Skeletal muscle tissue (tissue), 4 donors: ENCODE data around the gene BCAN. TPM values are rescaled to one million over a fixed set of nuclear protein-coding genes. Genes with fewer than 3 reads are reported as not detected.

ENCODE experiments used
- H3K27ac ChIP-seq: one replicate; pipeline ENCODE4 v1.7.0; 2013; ENCODE audit warnings: mild to moderate bottlenecking, low read depth, low read length, inconsistent platforms
- H3K27me3 ChIP-seq, 3 donors: one replicate each; pipeline ENCODE4 v1.7.0; 2013; ENCODE audit warnings: low read length in 3 of 3; ENCODE audit not compliant: control insufficient read depth in 3 of 3, insufficient read depth in 3 of 3
- H3K36me3 ChIP-seq, 3 donors: one replicate each; pipeline ENCODE4 v1.7.0; 2013; ENCODE audit warnings: low read length in 3 of 3; ENCODE audit not compliant: control insufficient read depth in 3 of 3, insufficient read depth in 3 of 3
- H3K4me1 ChIP-seq, 3 donors: one replicate each; pipeline ENCODE4 v1.7.0; 2013; ENCODE audit warnings: low read length in 3 of 3, mild to moderate bottlenecking in 3 of 3; ENCODE audit not compliant: control insufficient read depth in 3 of 3, insufficient read depth in 3 of 3
- H3K4me3 ChIP-seq, 3 donors: one replicate each; pipeline ENCODE4 v1.7.0; 2013; ENCODE audit warnings: low read length in 3 of 3
- H3K9ac ChIP-seq, 3 donors: one replicate each; pipeline ENCODE4 v1.7.0; 2013; ENCODE audit warnings: low read length in 3 of 3, mild to moderate bottlenecking in 3 of 3, moderate library complexity in 2 of 3, low read depth in 1 of 3
- H3K9me3 ChIP-seq, 3 donors: one replicate each; pipeline ENCODE4 v1.7.0; 2013; ENCODE audit warnings: low read length in 3 of 3; ENCODE audit not compliant: control insufficient read depth in 3 of 3
- total RNA-seq: library from RNA; depleted of rRNA; stranded (reverse); fragments of >200 nt; gene quantifications from one replicate; pipeline ENCODE4 v1.2.3, GENCODE V29; 2014
- donor health status: Osteomylitis.

Gene BCAN
- total RNA-seq, 1 donor from 2014 or later, result under 0.01 TPM

- Histone ChIP-seq H3K4me1 (peaks cover 6 to 9% (median 6%) of the 10 kb centered on the region in 3 donors), H3K9me3 (no peaks in the 10 kb centered on the region), H3K27me3 (peaks cover 0 to 17% (median 10%) of the 10 kb centered on the region in 3 donors), H3K36me3 (no peaks in the 10 kb centered on the region), H3K4me3 (no peak overlapping the region), H3K27ac (no peak overlapping the region), H3K9ac (no peak overlapping the region)
These were observed 40.4 kb downstream of the BCAN start for GRCh38 chr1:156682166-156682890.

DNA sequence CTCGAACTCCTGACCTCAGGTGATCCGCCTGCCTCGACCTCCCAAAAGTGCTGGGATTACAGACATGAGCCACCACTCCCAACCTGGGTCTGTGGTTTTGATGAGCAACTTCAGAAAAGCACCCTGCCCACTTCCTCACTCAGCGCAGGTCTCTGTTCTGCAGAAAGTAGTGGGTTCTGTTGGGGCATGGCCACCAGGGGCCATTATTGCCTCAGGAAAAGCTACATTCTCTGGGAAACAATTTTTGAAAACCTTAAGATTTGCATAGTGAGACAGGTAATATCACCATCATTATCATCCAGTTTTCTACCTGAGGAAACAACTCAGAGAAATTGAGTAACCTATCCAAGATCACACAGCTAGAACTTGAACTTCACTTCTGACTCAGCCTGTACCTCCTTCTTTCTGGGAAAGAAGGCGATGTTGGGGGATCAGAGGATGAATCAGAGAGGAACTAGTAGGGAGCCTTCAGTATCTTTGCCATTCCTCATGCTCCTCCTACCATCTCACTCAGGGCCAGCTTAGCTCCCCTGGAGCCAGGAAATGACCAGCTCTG lies 42.4 kb downstream of the BCAN start:
- Histone ChIP-seq H3K27ac (no peak overlapping the region), H3K4me3 (no peak overlapping the region), H3K36me3 (no peaks in the 10 kb centered on the region), H3K9me3 (no peaks in the 10 kb centered on the region), H3K27me3 (peaks cover 0 to 10% (median 9%) of the 10 kb centered on the region in 3 donors), H3K9ac (no peak overlapping the region), H3K4me1 (peaks cover 4 to 6% (median 4%) of the 10 kb centered on the region in 3 donors)

DNA sequence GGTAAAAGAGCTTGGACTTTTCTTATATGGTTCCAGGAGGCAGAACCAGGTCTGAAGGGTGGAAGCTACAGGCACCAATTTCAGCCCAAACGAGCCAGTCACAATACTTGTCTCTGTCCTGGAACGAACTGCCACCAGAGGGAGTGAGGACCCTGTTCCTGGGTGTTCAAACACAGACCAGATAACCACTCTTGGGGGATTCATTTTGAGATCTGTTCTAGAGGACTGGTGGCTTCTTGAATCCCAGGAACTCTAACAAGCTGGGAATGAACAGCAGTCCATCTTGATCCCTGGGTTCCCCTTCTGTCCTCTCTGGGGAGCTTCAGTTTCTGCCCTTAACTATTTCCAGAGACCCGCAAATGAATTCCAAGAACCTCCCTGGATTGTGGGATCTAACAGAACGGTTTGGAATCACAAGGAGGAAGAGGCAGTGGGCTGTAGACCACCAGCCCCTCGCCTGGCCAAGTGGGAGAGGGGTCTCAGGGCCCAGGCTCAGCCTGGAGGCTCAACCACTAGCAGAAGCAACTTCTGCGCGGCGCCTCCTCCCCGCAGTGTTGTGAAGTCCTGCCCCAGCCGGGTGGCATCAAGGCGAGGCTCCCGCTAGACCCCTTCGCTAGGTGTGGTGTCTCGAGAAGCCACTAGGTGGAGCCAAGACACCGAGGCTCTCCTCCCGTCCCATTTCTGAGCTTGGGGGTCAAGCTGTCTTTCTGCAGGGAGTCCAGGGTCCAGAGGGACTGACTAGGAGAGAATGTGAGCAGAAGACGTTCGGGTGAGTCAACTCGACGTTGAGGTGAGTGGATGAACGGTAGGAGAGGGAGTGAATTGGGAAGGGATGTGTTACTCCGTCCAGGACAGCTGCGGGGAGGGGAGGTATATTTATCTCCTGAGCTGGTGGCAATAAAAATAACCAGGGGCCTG lies 47.4 kb downstream of the BCAN start:
- peak overlapping the region; percentile 30 to 70 (median 56) for H3K9ac ChIP-seq
- H3K9me3 ChIP-seq, result no peaks in the 10 kb centered on the region
- H3K36me3 ChIP-seq, result no peaks in the 10 kb centered on the region
- peaks cover 8 to 25% (median 24%) of the 10 kb centered on the region in 3 donors for H3K27me3 ChIP-seq
- H3K4me3 ChIP-seq, result peak overlapping the region; percentile 57 to 73 (median 66)
- peaks cover 17 to 35% (median 22%) of the 10 kb centered on the region in 3 donors for H3K4me1 ChIP-seq
- H3K27ac ChIP-seq, result peak overlapping the region; percentile 25

GRCh38 chr1:156689953-156690674 lies 48.2 kb downstream of the BCAN start:
- H3K27me3 ChIP-seq, result peaks cover 8 to 22% (median 21%) of the 10 kb centered on the region in 3 donors
- H3K4me3 ChIP-seq, result peak overlapping the region in 2 of 3 donors; percentile 66 to 73
- H3K9me3 ChIP-seq, result no peaks in the 10 kb centered on the region
- H3K9ac ChIP-seq, result peak overlapping the region in 2 of 3 donors; percentile 56 to 70
- H3K36me3 ChIP-seq, result no peaks in the 10 kb centered on the region
- H3K27ac ChIP-seq, result peak overlapping the region; percentile 25
- H3K4me1 ChIP-seq, result peaks cover 17 to 35% (median 22%) of the 10 kb centered on the region in 3 donors

GRCh38 chr1:156690675-156691036 lies 48.7 kb downstream of the BCAN start:
- Histone ChIP-seq H3K4me1 (peaks cover 17 to 35% (median 22%) of the 10 kb centered on the region in 3 donors), H3K27ac (no peak overlapping the region), H3K27me3 (peaks cover 8 to 22% (median 21%) of the 10 kb centered on the region in 3 donors)

DNA sequence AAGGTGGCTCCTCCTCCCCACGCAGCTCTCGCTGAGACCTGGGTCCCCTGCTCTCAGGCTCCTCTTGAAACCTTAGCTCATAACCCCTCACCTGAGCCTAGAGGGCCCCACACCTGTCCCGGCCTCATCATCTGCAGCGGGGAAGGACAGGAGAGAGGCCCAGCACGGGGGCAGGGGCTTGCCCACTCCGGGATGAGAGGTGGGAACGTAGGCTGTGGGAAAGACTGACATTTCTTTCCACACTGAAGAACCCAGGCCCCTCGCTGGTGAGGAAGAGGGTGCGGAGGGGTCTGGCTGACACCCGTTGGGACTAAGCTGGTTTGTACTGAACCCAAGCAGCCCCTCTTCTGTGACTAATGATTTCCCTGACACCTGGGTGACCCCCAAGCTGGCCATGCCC lies 49.3 kb downstream of the BCAN start:
- H3K9me3 ChIP-seq, result no peaks in the 10 kb centered on the region
- H3K9ac ChIP-seq, result no peak overlapping the region
- peaks cover 17 to 35% (median 22%) of the 10 kb centered on the region in 3 donors for H3K4me1 ChIP-seq

More at GRCh38 chr1:156690675-156691036, 48.7 kb downstream of the BCAN start:
- no peaks in the 10 kb centered on the region for H3K36me3 ChIP-seq
- H3K9me3 ChIP-seq, result no peaks in the 10 kb centered on the region
- H3K4me3 ChIP-seq, result no peak overlapping the region
- peak overlapping the region in 1 of 3 donors; percentile 70 for H3K9ac ChIP-seq

DNA sequence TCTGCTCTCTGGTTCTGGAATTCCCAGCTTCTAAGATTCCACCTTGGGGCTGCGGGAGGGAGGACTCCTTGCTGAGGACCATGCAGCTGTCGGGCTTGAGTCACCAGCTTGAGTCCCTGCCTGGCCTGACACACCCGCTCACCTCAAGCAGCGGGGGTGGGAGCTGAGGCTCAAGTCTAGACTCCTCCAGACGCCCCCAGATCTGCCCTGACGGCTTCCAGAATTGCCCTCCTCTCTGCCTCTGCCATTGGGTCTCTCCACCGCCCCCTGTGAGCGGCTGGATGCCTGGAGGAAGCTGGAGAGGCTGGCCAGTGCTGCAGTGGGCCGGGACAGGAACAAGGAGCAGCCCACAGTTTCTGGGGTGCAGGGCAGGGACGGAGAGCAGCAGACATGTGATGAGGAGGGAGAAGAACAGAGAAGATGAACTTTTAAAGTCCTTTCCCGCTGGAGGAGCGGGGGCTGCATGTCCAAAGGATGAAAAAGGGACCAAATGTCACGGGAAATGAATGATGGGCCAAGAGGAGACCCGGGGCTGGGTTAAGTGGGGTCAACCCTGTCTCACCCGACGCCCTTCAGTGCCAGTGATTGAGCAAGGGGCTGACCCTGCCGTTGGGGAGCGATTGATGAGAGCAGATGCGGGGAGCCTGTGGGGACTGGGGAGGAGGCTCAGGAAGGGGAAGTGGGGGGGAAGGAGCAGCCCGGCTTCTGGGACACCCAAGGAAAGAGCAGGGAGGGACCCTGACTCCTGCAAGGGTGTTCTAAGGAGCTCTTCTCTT lies 49.9 kb downstream of the BCAN start:
- no peak overlapping the region for H3K27ac ChIP-seq
- no peak overlapping the region for H3K9ac ChIP-seq
- peaks cover 8 to 22% (median 21%) of the 10 kb centered on the region in 3 donors for H3K27me3 ChIP-seq

More for the DNA sequence above, 49.3 kb downstream of the BCAN start:
- Histone ChIP-seq H3K36me3 (no peaks in the 10 kb centered on the region), H3K27me3 (peaks cover 8 to 22% (median 21%) of the 10 kb centered on the region in 3 donors), H3K27ac (no peak overlapping the region), H3K4me3 (no peak overlapping the region)

DNA sequence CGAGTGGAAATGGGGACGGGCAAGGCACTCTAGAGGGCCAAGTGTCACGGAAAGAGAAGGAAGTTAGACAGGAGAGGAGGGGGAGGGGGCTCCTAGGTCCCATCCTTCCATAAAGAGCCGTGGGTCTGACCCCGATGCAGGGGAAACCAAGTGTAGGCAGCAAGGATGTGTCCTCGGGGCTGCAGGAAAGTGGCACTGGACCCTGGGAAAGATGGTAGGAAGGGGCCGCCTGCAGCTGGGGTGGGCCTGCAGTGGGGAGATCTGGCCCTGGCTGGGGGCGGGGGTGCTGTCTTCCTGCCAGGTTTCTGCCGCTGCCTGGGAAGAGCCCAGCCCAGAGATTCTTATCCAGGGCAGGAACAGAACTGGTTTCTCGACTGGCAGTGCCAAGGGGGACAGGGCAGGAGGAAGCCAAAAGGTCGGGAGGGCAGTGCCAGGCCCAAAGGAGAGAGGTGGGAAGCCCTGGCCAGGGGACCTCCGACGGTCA lies 50.6 kb downstream of the BCAN start:
- Histone ChIP-seq H3K4me1 (peaks cover 17 to 35% (median 22%) of the 10 kb centered on the region in 3 donors), H3K9ac (no peak overlapping the region), H3K27ac (no peak overlapping the region)

More for the DNA sequence above, 49.9 kb downstream of the BCAN start:
- Histone ChIP-seq H3K36me3 (no peaks in the 10 kb centered on the region), H3K4me1 (peaks cover 17 to 35% (median 22%) of the 10 kb centered on the region in 3 donors), H3K4me3 (no peak overlapping the region), H3K9me3 (no peaks in the 10 kb centered on the region)

More for the DNA sequence above, 50.6 kb downstream of the BCAN start:
- Histone ChIP-seq H3K36me3 (no peaks in the 10 kb centered on the region), H3K27me3 (peaks cover 8 to 22% (median 21%) of the 10 kb centered on the region in 3 donors), H3K9me3 (no peaks in the 10 kb centered on the region), H3K4me3 (no peak overlapping the region)
